Endothelial cell of umbilical vein (primary cell): ENCODE measurements around the gene C12orf76.

Experiments used
- EZH2 ChIP-seq: IDR thresholded peaks from 2 replicates; pipeline ENCODE4 v1.6.1; 2012; ENCODE audit warnings: borderline replicate concordance, low read depth, mild to moderate bottlenecking, moderate library complexity, low read length, inconsistent platforms; ENCODE audit not compliant: severe bottlenecking
- FOS ChIP-seq: IDR thresholded peaks from 2 replicates; pipeline ENCODE4 v1.6.1; 2011; ENCODE audit warnings: mild to moderate bottlenecking, low read length, moderate library complexity, borderline replicate concordance; ENCODE audit not compliant: insufficient read depth
- JUN ChIP-seq: IDR thresholded peaks from 2 replicates; pipeline ENCODE4 v1.6.1; 2011; ENCODE audit warnings: borderline replicate concordance, low read depth; ENCODE audit not compliant: insufficient read length, insufficient read depth
- POLR2A ChIP-seq: IDR thresholded peaks from 2 replicates; pipeline ENCODE4 v1.6.1; 2012; ENCODE audit warnings: low read depth, mild to moderate bottlenecking, control low read depth, low read length
- POLR2AphosphoS5 ChIP-seq: IDR thresholded peaks from 2 replicates; pipeline ENCODE4 v1.6.1; 2012; ENCODE audit warnings: low read depth, mild to moderate bottlenecking, control low read depth, low read length, moderate library complexity; ENCODE audit not compliant: insufficient read depth
- TF ChIP-seq, protein P1 (sequence below), 2 donors: IDR thresholded peaks; 1 replicate in 1 of 2; 2 replicates in 1 of 2; pipeline ENCODE4 v1.5.1; 2011; ENCODE audit warnings: low read length in 2 of 2, mild to moderate bottlenecking in 2 of 2, moderate library complexity in 2 of 2, control low read depth in 1 of 2, inconsistent platforms in 1 of 2, low read depth in 1 of 2; ENCODE audit not compliant: insufficient read depth in 1 of 2; ENCODE audit errors: extremely low read depth in 1 of 2
- TF ChIP-seq, protein P2 (sequence below): IDR thresholded peaks from 2 replicates; pipeline ENCODE4 v1.6.1; 2011; ENCODE audit not compliant: insufficient read depth, insufficient read length

DNA sequence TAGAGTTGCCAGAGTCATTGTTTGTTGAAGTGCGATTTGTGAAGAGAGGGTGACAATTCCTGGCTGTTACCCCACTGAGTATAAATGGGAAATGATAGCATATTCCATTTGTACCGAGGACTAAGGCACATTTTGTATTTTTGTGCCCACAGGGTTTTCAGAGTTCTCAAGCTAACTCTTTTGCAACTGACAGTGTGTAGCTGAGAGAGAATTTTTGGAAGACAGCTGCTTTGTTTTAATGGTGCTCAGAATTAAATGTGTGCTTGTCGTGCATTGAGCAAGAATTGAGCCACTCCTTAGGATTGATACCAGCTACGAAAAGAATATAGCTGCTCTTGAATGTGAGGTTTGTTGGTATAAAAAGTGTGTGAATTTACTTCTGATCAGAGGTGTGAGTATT lies 27.4 kb downstream of the C12orf76 start:
- TF ChIP-seq, protein P1, sequence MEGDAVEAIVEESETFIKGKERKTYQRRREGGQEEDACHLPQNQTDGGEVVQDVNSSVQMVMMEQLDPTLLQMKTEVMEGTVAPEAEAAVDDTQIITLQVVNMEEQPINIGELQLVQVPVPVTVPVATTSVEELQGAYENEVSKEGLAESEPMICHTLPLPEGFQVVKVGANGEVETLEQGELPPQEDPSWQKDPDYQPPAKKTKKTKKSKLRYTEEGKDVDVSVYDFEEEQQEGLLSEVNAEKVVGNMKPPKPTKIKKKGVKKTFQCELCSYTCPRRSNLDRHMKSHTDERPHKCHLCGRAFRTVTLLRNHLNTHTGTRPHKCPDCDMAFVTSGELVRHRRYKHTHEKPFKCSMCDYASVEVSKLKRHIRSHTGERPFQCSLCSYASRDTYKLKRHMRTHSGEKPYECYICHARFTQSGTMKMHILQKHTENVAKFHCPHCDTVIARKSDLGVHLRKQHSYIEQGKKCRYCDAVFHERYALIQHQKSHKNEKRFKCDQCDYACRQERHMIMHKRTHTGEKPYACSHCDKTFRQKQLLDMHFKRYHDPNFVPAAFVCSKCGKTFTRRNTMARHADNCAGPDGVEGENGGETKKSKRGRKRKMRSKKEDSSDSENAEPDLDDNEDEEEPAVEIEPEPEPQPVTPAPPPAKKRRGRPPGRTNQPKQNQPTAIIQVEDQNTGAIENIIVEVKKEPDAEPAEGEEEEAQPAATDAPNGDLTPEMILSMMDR (IDR thresholded peaks at IDR 0.05; ENCODE audit: extremely low read depth in 1 of 2, insufficient read depth in 1 of 2, low read depth in 1 of 2, low read length in 2 of 2), result no peak
- TF ChIP-seq, protein P2, sequence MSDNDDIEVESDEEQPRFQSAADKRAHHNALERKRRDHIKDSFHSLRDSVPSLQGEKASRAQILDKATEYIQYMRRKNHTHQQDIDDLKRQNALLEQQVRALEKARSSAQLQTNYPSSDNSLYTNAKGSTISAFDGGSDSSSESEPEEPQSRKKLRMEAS, result no peak
- no peak for TF ChIP-seq POLR2AphosphoS5
- TF ChIP-seq FOS, result no peak
- no peak for TF ChIP-seq POLR2A
- no peak for TF ChIP-seq EZH2
- no peak for TF ChIP-seq JUN
